IMR-90 (cell line): Measurements from ENCODE around the gene PRKAG2.

Experiments
- BHLHE40 ChIP-seq: fragments of 150-350 bp; IDR thresholded peaks from 2 replicates; pipeline ENCODE4 v1.6.1; 2016; ENCODE audit warnings: mild to moderate bottlenecking, low read depth, low read length
- CTCF ChIP-seq: conservative IDR thresholded peaks from 2 replicates; pipeline ENCODE4 v1.5.1; 2012; ENCODE audit warnings: mild to moderate bottlenecking, low read depth, low read length, improper control_type of control experiment
- MXI1 ChIP-seq: IDR thresholded peaks from 2 replicates; pipeline ENCODE4 v1.6.1; 2012; ENCODE audit warnings: low read depth, mild to moderate bottlenecking, low read length, moderate library complexity, borderline replicate concordance
- POLR2A ChIP-seq: IDR thresholded peaks from 2 replicates; pipeline ENCODE4 v1.6.1; 2012; ENCODE audit warnings: mild to moderate bottlenecking, low read depth, low read length

- TF ChIP-seq POLR2A (no peak), CTCF (no peak), BHLHE40 (no peak), MXI1 (no peak)
Observed at GRCh38 chr7:151805191-151805590, 71.7 kb downstream of the PRKAG2 start.
